ENCODE data around the gene MT4. TPM values are rescaled to one million over a fixed set of nuclear protein-coding genes. Genes with fewer than 3 reads are reported as not detected.

Gene MT4
- total RNA-seq, result not detected

DNA sequence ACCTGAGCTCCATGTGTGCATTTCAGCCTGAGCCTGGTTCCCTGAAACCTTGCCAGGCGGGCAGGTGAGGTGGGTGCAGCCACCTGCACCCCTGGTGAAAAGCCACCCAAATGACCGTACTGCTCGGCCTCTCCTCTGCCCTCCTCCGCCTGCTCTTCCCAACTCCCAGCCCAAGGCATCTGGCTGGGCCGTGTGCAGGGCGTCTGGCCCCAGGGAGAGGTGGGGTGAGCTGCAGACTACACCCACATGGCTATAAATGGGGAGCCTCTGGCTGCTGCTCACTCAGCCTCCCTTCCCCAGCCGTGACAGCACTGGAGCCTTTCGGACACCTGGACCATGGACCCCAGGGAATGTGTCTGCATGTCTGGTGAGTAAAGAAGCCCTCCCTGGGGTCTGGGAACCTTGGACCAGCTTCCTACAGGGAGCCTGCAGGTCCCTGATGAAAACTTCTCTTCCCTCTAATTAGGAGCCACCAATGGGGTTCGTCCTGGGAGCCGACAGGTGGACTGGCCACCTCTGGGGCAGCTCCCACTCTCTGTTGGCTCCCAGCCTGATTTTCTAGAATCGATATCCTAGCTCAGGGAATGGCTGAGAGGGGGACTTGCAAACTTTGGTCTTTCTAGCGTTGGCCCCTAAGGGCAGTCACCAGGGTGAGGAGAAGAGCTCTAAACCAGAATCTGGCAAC lies at the start of gene MT4:
TSS of gene MT4 (plus strand) at position 281 of the 685 bp plus-strand sequence. CDS start at position 337, 56 bp downstream.

DNA sequence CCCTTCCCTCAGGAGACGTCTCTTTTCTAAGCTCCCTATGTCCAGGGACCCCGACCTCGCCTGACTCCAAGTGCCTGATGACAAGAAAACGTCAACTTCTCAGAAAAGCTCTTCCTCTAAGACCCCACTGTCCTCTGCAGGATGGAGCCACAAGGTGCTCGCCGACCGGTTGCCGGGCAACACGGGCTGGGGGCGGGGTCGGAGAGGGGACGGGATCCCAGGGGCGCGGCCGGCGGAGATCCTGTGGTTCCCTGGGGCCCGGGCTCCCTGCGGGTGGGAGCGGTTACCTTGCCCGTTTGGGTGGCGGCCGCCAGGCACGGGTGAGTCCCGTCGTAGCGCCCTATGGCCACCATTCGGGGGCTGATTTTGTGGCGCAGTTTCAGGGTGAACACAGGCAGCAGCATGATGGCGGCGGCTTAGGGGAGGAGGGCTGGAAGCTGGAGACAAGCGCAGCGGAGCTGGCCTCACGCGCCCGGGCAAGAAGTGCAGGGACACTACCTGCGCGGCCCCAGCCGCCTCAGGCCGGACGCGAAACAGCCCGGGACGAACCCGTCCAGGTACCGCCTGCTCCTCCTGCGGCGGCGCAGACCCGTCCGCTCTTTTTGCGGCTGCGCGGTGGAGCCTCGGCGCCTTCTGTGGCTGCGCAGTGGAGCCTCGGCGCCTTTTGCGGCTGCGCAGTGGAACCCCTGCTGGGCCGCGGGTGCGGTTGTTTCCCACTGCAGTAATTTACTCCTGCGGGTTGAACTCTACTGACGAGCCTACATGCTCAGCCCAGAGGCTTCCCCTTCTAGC lies 45.2 kb upstream of the MT4 start, which contains the start of gene BBS2:
TSS of gene BBS2 (minus strand) at position 566 of the 792 bp plus-strand sequence. CDS start at position 404, 162 bp downstream.

DNA sequence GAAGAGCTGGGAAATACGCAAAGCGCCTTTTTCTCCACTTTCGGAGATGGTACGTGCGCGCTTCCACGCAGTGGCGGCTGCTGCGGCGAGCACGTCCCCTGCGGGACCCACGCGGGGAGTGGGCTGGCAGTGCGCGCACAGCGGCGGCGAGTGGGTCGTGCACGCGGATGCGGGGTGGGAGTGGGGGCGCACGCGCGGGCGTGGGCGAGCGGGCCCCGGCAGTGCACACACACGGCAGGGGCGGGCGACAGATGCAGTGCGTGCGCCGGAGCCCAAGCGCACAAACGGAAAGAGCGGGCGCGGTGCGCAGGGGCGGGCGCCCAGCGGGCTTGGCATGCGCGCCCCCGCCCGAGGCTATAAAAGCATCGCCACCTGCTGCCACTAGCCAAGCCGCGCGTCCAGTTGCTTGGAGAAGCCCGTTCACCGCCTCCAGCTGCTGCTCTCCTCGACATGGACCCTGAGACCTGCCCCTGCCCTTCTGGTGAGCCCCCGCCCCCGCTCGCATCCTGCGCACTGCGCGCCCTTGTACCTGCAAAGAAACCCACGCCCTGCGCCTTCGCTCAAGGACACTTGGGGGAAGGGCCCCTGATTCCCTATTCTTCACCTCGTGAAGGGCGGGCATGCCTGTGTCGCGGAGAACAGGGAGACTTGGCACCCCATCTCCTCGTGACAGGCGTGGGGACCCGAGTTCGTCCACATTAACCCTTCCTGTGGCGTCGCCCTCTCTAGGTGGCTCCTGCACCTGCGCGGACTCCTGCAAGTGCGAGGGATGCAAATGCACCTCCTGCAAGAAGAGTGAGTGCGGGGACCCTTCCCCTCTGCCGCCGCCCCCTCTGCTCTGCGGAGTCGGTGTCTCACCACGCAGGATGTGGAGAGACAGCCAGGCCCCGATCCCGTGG lies 24.5 kb downstream of the MT4 start, which contains the start of gene MT3:
TSS of gene MT3 (plus strand) at position 388 of the 899 bp plus-strand sequence. CDS start at position 451, 63 bp downstream.

DNA sequence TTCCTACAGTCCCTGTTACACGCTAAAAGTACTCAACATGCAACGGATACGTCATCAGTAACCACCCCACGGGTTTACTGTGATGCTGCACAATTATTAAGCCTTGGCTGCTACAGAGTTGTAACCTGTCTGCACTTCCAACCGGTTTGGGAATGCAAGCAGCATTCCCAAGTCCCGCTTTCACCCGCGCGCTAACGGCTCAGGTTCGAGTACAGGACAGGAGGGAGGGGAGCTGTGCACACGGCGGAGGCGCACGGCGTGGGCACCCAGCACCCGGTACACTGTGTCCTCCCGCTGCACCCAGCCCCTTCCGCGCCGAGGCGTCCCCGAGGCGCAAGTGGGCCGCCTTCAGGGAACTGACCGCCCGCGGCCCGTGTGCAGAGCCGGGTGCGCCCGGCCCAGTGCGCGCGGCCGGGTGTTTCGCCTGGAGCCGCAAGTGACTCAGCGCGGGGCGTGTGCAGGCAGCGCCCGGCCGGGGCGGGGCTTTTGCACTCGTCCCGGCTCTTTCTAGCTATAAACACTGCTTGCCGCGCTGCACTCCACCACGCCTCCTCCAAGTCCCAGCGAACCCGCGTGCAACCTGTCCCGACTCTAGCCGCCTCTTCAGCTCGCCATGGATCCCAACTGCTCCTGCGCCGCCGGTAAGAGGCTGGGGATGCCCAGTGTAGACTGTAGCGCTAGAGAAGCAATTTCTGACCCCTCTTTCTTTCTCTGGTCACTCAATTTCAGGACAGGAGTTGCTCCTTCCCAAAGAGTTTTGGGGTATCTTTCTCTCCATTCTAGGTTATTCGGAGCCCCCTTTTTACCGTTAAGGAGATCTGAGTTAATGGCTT lies 43.4 kb downstream of the MT4 start, which contains the start of gene MT2A:
TSS of gene MT2A (plus strand) at position 542 of the 833 bp plus-strand sequence. CDS start at position 614, 72 bp downstream.

Other genes with a start within 250 kb of the MT4 start
- 244 TPM for gene AMFR, start 139.5 kb upstream of the MT4 start, total RNA-seq
- 225 TPM for gene NUDT21, start 113.7 kb upstream of the MT4 start, total RNA-seq
- gene OGFOD1, start 113.5 kb upstream of the MT4 start, total RNA-seq, result 25.4 TPM
- gene BBS2, start 45.0 kb upstream of the MT4 start, total RNA-seq, result 126 TPM
- 51.7 TPM for gene MT3, start 24.5 kb downstream of the MT4 start, total RNA-seq
- gene MT2A, start 43.5 kb downstream of the MT4 start, total RNA-seq, result 5.1 TPM
- 9.9 TPM for gene MT1E, start 60.7 kb downstream of the MT4 start, total RNA-seq
- gene MT1M, start 67.6 kb downstream of the MT4 start, total RNA-seq, result 1.4 TPM
- not detected for gene MT1A, start 73.6 kb downstream of the MT4 start, total RNA-seq
- gene MT1B, start 86.8 kb downstream of the MT4 start, total RNA-seq, result not detected
- gene MT1F, start 92.9 kb downstream of the MT4 start, total RNA-seq, result 1.8 TPM
- not detected for gene MT1G, start 103.0 kb downstream of the MT4 start, total RNA-seq
- not detected for gene MT1H, start 104.7 kb downstream of the MT4 start, total RNA-seq
- gene MT1X, start 117.4 kb downstream of the MT4 start, total RNA-seq, result 14.3 TPM
- gene NUP93, start 165.1 kb downstream of the MT4 start, total RNA-seq, result 140 TPM